NCI-H2107 treated with DMSO at 0.1 percent for 48 hours (cell line): ENCODE data around the gene DAD1.

Experiments
- DNase-seq: peaks from one replicate; lab custom pipeline; 2025; ENCODE audit not compliant: unreplicated experiment; lab: John Stamatoyannopoulos, UW

The DAD1 gene

GRCh38 chr14:22538671-22539228 is 50.3 kb downstream of the DAD1 start:
- no peak for DNase-seq

- DNase-seq, result no peak
Observed at GRCh38 chr14:22537436-22538310, 51.4 kb downstream of the DAD1 start.

GRCh38 chr14:22536853-22537338 is 52.1 kb downstream of the DAD1 start:
- DNase-seq, result no peak

GRCh38 chr14:22535916-22536315 is 53.1 kb downstream of the DAD1 start:
- DNase-seq, result no peak

GRCh38 chr14:22535126-22535525 is 53.9 kb downstream of the DAD1 start:
- DNase-seq, result no peak

- DNase-seq, result no peak
Observed at GRCh38 chr14:22534547-22534946, 54.5 kb downstream of the DAD1 start.

GRCh38 chr14:22533739-22534359 is 55.2 kb downstream of the DAD1 start:
- DNase-seq, result no peak

GRCh38 chr14:22533057-22533704 is 55.8 kb downstream of the DAD1 start:
- no peak for DNase-seq

GRCh38 chr14:22532345-22533056 is 56.5 kb downstream of the DAD1 start:
- DNase-seq, result no peak

- no peak for DNase-seq
Observed at GRCh38 chr14:22531451-22532344, 57.3 kb downstream of the DAD1 start.

GRCh38 chr14:22530127-22530526 is 58.9 kb downstream of the DAD1 start:
- no peak for DNase-seq

GRCh38 chr14:22526744-22527143 is 62.3 kb downstream of the DAD1 start:
- no peak for DNase-seq

GRCh38 chr14:22526218-22526617 is 62.8 kb downstream of the DAD1 start:
- no peak for DNase-seq

GRCh38 chr14:22524784-22525161 is 64.3 kb downstream of the DAD1 start:
- DNase-seq, result no peak

GRCh38 chr14:22524115-22524783 is 64.8 kb downstream of the DAD1 start:
- no peak for DNase-seq

GRCh38 chr14:22523283-22523682 is 65.7 kb downstream of the DAD1 start:
- no peak for DNase-seq

GRCh38 chr14:22522466-22522957 is 66.5 kb downstream of the DAD1 start:
- DNase-seq, result no peak

GRCh38 chr14:22521449-22522239 is 67.4 kb downstream of the DAD1 start:
- no peak for DNase-seq
